ENCODE measurements around the gene NME3.

Gene NME3

GRCh38 chr16:1768767-1769401 lies 2.5 kb downstream of the NME3 start:
- DNase-seq (ENCODE audit: low read depth): no peak

DNA sequence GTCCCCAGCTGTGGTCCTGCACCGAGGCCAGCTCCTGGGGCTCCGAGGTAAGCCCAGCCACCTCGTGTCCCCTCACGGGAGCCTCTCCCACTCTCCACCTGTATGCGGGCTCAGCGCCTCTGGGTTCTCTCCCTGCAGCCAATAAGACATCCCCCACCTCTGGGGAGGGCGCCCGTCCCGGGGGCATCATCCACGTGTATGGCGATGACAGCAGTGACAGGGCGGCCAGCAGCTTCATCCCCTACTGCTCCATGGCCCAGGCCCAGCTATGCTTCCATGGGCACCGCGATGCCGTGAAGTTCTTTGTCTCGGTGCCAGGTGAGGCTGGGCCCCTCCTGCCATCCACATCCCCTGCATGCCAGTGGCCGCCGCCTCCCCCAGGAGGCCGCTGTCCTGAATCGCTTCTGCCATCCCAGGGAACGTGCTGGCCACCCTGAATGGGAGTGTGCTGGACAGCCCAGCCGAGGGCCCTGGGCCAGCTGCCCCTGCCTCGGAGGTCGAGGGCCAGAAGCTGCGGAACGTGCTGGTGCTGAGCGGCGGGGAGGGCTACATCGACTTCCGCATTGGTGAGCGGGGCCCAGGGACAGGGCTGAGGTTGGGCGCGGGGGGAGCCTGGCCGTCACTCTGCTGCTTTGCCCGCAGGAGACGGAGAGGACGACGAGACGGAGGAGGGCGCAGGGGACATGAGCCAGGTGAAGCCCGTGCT lies 3.1 kb downstream of the NME3 start:
- DNase-seq (ENCODE audit: low read depth): no peak

DNA sequence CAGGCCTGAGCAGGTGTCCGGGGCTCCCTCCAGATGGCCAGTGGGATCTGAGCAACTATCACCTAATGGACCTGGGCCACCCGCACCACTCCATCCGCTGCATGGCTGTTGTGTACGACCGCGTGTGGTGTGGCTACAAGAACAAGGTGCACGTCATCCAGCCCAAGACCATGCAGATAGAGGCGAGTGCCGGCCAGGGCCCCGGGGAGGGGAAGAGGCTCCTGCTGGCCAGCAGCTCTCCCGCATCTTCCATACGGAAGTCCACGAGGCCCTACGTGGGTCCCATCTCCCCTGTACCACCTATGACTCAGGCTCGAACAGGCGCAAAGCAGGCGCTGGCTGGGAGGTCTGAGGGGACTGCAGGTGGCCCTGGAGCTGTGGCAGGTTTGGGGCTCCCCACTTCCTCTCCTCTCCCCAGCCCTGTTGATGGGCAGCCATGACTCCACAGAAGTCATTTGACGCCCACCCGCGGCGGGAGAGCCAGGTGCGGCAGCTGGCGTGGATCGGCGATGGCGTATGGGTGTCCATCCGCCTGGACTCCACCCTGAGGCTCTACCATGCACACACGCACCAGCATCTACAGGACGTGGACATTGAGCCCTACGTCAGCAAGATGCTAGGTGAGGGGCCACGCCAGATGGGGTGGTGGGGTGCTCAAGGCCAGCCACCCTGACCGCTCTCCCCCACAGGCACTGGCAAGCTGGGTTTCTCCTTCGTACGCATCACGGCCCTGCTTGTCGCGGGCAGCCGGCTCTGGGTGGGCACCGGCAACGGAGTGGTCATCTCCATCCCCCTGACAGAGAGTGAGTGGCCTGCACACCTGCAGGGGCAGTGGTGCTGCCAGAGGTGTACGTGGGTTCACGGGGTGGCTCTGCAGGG lies 4.0 kb downstream of the NME3 start:
- no peak for DNase-seq (ENCODE audit: low read depth)

DNA sequence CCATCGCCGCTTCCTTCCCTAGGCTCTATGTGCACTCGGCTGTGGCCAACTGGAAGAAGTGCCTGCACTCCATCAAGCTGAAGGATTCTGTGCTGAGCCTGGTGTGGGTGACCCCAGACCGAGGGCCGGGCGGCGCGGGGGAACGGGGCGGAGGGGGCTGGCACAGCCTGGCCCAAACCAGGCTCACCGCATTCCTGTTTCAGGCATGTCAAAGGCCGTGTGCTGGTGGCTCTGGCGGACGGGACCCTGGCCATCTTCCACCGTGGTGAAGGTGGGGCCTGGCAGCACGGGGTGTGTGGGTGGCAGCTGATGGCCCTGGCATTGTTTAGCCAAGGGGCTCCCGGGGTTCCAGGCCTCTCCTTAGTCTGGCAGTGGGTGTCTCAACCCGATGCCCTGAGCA lies 4.6 kb downstream of the NME3 start:
- DNase-seq (ENCODE audit: low read depth): no peak

- DNase-seq (ENCODE audit: low read depth): no peak
These were observed 5.1 kb downstream of the NME3 start for GRCh38 chr16:1766231-1766630.

GRCh38 chr16:1765826-1766225 lies 5.5 kb downstream of the NME3 start:
- DNase-seq (ENCODE audit: low read depth): no peak

DNA sequence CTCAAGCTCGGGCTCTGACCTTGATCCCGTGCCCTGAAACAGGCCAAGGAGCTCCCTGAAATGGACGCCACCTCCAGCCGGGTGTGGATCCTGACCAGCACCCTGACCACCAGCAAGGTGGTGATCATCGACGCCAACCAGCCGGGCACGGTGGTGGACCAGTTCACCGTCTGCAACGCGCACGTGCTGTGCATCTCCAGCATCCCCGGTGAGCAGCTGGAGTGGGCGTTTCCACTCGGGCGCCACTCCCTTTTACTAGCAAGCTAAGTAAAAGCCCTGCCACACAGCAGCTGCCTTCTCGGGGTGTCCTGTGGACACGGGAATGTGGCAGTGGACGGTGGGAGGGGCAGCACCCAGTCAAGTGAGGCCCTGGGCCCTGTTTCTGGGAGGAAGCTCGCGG lies 6.4 kb downstream of the NME3 start:
- no peak for DNase-seq (ENCODE audit: low read depth)

DNA sequence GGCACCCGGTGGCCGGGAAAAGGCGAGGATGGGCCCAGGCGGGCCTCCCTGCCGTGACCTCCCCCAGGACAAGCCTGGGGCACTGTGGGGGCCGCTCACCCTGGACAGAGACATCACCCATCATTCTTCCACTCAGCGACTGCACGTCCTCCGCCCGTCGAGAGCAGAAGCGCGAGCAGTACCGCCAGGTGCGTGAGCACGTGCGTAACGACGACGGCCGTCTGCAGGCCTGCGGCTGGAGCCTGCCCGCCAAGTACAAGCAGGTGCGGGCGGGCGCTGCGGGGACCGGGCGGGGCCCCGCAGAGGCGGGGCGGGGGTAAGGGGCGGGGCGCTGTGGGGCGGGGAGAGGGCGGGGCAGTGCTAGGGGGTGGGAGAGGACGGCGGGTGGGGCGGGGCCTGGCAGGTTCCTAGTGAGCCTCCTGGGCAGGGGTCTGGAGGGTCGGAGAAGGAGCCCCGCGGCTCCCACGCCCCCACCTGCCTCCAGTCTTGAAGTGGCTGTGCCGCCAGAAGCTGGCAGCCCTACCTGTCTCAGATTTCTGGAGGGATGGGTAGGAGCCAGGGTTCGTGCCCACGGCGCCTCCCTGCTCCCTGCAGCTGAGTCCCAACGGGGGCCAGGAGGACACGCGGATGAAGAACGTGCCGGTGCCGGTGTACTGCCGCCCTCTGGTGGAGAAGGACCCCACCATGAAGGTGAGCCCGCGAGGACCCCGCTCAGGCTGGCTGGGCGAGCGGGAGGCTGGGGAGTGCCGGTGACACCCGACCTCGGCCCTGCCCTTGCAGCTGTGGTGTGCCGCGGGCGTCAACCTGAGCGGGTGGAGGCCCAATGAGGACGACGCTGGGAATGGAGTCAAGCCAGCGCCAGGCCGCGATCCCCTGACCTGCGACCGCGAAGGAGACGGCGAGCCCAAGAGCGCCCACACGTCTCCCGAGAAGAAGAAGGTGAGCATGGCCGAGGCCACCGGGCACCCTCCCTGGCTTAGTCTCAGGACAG lies 7.5 kb downstream of the NME3 start:
- DNase-seq (ENCODE audit: low read depth): no peak

GRCh38 chr16:1762879-1763520 lies 8.3 kb downstream of the NME3 start:
- DNase-seq (ENCODE audit: low read depth): no peak

DNA sequence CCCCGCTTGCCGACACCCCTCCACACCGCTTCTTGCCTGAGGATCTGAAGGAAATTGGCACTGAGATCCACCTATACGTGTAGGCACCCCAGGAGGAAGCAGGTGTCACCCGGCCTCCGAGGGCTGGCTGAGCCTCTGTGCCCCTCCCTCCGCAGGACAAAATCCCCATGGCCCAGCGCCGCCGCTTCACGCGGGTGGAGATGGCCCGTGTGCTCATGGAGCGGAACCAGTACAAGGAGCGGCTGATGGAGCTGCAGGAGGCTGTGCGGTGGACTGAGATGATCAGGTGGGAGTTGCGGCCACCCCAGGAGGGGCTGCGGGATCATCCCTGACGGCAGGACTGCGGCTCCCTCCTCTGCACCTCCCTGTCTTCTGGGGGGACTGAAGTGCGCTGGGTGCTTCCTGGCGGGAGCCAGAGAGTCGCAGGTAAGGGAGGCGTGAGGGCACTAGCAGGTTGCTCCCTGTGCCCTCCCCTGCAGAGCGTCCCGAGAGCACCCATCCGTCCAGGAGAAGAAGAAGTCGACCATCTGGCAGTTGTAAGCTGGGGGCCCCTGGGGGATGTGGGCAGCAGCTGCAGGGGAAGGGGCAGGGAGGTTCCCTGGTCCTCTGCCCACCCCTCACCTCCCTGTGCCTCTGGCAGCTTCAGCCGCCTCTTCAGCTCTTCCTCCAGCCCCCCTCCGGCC lies 9.0 kb downstream of the NME3 start:
- DNase-seq (ENCODE audit: low read depth): no peak

DNA sequence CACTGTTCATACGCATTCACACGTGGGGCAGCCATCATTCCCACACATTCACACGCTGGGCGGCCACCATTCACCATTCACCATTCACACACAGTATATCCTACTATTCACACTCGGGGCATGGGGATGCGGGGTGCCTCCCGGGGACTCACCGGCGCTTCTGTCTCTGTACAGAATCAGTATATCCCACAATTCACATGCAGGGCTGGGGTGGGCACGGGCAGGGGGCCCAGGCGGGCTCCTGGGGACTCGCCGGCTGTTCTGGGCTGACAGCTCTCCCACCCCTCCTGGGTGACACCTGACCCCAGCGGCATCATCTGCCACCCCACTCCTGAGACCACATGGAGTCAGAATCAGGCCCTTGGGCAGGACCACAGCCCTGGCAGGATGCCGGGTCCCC lies 9.6 kb downstream of the NME3 start:
- no peak for DNase-seq (ENCODE audit: low read depth)

DNA sequence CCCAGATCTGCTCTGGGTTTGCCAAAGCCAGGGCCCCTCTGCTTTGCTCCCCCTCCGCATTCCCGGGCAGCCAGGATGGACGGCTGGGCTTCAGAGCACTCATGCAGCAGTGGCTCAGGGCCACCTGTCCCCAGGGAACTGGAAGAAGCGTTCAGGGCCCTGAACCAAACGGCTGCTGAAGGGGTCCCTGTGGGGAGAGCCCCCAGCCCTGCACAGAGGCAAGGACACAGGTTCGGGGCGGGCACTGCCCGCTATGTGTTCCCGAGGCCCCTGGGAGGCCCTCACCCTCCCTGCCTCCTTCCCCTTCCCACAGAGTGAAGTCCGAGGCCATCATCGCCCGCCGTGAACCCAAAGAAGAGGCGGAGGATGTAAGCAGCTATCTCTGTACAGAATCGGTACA lies 10.4 kb downstream of the NME3 start:
- no peak for DNase-seq (ENCODE audit: low read depth)

DNA sequence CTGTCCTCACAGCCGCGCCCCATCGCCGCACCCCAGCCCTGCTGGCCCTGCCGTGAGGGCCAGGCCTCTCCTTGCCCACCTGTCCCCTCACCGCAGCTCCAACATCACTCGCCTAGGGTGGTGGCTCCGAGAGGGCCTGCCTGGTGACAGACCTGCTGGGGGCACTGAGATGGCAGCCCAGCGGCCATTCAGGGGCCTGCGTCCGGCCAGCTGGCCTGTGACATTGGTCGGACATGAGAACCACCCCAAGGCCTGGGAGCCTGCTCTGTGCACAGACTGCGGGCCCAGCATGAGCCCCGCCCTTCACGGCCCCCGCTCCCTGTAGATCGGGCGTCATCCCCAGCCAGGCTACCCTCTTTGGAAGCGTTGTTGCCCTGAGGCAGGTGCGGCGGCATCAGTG lies 11.8 kb downstream of the NME3 start:
- no peak for DNase-seq (ENCODE audit: low read depth)

- no peak for DNase-seq (ENCODE audit: low read depth)
These were observed 12.4 kb downstream of the NME3 start for GRCh38 chr16:1758923-1759322.

DNA sequence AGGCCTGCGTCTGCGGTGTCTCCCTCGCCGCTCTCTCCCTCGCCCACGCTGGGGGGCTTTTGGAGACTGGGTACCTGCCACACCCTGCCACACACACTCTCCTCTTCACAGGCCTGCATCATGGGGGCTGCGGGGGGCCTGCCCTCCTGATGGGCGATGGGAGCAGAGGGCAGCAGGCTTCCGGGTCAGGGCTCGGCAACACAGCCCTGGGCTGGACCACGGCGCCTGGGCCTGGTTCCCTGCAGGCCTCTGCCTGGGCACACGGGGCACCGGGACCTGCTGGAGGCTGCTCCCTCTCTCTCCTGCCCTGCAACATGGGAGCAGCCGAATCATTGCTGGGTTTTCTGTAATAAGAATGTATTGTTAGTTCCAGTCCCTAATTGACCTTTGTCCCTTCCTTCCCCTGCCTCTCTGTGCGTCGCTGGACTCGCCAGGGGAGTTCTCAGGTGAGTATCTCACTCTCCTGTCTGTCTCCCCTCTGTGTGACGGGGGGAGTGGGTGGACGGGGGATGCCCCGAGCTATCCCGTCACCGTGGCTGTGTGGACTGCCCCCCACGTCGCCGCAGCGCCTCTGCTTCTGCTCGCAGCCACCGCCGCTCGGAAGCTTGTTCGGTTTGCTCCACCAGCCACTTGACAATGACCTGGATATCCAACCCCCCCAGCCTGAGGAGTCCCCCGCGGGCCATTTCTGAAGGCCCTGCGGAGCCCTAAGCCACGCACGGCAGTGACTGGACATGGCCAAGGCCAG lies 13.5 kb downstream of the NME3 start:
- no peak for DNase-seq (ENCODE audit: low read depth)

DNA sequence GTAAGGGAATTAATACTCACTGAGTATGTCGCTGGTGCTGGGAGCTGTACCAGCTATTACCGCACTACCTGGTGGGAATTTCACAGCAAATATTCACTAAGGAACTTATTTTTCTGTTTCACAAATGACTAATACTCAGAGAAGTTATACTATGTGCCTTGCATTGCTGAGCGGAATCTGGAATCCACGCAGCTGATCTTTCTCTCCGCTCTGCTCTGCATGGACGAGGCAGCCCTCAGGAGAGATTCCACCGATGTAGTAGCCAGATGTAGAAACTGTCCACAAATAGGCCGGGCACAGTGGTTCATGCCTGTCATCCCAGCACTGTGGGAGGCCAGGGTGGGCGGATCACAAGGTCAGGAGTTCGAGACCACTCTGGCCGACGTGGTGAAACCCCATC lies 17.1 kb downstream of the NME3 start:
- DNase-seq (ENCODE audit: low read depth): no peak

DNA sequence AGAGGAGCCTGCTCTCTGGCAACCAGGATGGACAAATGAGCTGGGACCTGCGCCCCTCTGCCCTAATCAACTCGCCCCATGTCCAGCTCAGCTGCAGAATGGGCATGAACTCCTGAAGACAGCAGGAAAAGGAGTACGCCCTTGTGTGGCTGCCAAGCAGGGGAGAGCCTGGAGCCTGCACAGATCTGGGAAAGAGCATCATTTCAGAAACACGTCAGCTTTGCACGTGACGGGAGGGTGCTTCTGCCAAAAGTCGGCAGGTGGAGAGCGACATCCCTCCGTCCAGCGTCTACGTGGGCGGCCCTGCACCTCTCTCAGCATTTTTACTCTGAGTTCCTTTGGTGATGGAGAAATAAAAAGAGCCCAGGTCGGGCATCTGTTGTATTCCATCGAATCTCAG lies 18.5 kb downstream of the NME3 start:
- no peak for DNase-seq (ENCODE audit: low read depth)

DNA sequence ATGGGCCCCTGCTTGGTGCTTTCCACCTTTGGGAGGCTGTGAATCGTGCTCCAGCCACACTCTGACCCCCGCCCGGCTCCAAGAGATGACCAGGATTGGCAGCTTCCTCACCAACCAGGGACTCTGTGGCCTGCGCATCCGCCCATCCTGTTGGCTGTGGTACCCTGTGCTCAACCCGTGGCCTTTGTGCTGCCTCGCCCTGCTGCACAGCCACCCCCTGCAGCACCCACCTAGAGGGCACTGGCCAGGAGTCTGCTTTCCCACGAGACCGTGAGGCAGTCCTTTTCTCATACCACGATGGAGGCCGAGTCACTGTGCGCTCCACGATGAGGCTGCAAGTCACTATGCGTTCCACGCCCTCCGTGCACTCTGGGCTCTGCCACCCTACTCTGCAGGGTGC lies 19.4 kb downstream of the NME3 start:
- DNase-seq (ENCODE audit: low read depth): no peak

DNA sequence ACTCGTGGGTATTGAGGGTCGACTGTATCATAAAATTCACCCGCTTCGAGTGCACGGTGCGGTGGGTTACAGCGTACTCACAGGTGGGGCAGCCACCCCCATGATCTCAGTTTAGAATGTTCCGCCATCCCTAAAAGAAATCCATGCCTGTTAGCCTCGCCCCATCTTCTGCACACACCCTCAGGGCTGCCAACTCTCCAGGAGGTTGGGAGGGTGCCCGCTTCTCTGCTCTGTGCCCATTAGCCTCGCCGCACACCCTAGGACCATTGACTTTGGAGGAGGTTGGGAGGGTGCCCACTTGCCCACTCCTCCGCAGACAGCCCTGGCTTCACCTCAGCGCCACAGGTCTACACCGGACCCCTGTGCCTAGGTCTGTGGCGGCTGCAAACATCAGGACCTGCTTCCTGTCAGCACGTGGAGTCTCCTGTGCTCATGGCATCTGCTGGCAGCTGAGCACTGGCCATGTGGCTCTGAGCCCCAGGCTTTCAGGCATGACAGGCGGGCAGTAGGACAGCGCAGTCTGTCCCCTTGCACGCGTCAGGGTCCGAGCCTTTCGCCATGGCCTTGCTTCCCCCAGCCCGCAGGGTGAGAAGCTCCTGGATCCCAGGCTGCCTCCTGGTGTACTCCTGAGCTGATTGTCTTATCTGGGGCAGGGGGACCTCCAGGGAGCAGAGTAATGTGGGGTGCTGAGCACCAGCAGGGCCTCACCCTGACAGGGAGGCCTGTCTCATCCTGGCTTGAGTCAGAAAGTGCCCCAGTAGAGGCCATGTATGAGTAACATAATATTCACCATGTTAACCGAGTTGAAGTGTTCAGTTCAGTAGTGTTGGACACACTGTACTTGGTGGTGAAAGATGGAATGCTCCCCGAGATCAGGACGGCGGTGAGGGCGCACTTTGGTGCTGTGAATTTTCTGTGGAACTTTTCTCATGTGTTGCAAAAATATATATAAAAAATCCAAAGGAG lies 21.9 kb downstream of the NME3 start:
- no peak for DNase-seq (ENCODE audit: low read depth)
